Upper lobe of left lung (tissue), 6 donors: Measurements from ENCODE around the gene APC2. TPM values are rescaled to one million over a fixed set of nuclear protein-coding genes. Genes with fewer than 3 reads are reported as not detected.
"Not testable (repeated sequence)": the region's sequence is repeated elsewhere in the genome, so short reads cannot be mapped to it uniquely, and the experiment has no call there.

ENCODE experiments used
- ATAC-seq, 2 donors: fragments of 200-7000 bp; cut with Tn5 transposase; one replicate each; pipeline ENCODE4 v1.9.1; 2022; ENCODE audit warnings: mild to moderate bottlenecking in 2 of 2, moderate library complexity in 2 of 2; ENCODE audit not compliant: low FRiP score in 2 of 2
- DNase-seq, 2 donors: peaks; one replicate each; pipeline ENCODE4 v3.0.0-alpha.2; 2019 to 2020
- H3K27ac ChIP-seq, 4 donors: fragments of 200-600 bp; sonication (generic); one replicate each; pipeline ENCODE4 v1.5.1; 2016 to 2019
- H3K27me3 ChIP-seq, 4 donors: fragments of 200-600 bp; sonication (generic); one replicate each; pipeline ENCODE4 v1.5.1; 2017 to 2019
- H3K36me3 ChIP-seq, 4 donors: fragments of 200-600 bp; sonication (generic); one replicate each; pipeline ENCODE4 v1.5.1; 2016 to 2019
- H3K4me1 ChIP-seq, 4 donors: fragments of 200-600 bp; sonication (generic); one replicate each; pipeline ENCODE4 v1.5.1; 2018 to 2019
- H3K4me3 ChIP-seq, 4 donors: fragments of 200-600 bp; sonication (generic); one replicate each; pipeline ENCODE4 v1.5.1; 2017 to 2019; ENCODE audit warnings: mild to moderate bottlenecking in 2 of 4, moderate library complexity in 1 of 4
- H3K9me3 ChIP-seq, 4 donors: fragments of 200-600 bp; sonication (generic); one replicate each; pipeline ENCODE4 v1.5.1; 2018 to 2019
- EP300 ChIP-seq, 4 donors: sonication (generic); formaldehyde crosslinking; IDR thresholded peaks; one replicate each; pipeline ENCODE4 v1.5.1; 2017; ENCODE audit warnings: antibody characterized with exemption in 4 of 4, control low read depth in 2 of 4
- POLR2A ChIP-seq, 4 donors: fragments of 450-650 bp; IDR thresholded peaks; one replicate each; pipeline ENCODE4 v1.5.1; 2016 to 2017; ENCODE audit warnings: antibody characterized with exemption in 4 of 4, mild to moderate bottlenecking in 2 of 4
- POLR2AphosphoS5 ChIP-seq, 2 donors: sonication (generic); formaldehyde crosslinking; IDR thresholded peaks; one replicate each; pipeline ENCODE4 v1.5.1; 2017; ENCODE audit warnings: antibody characterized with exemption in 2 of 2
- WGBS, 2 donors: methylation state at CpG; one replicate each; pipeline ENCODE4 v1.1.5; 2017 to 2018; 5-methylcytosine and 5-hydroxymethylcytosine counted together
- total RNA-seq, 6 donors: library from RNA; depleted of rRNA in 4 of 6; stranded (reverse); fragments of >200 nt in 4 of 6; gene quantifications; one replicate each; pipeline versions ENCODE4 v1.1.0 to v1.2.1, GENCODE V29; 2016 to 2021
- TF ChIP-seq, protein P1 (sequence below), 6 experiments: fragments of 450-650 bp in 4 of 6; fragments of 200-600 bp in 2 of 6; sonication (generic) in 2 of 6; IDR thresholded peaks; one replicate each; pipeline ENCODE4 v1.5.1; 2016 to 2019; ENCODE audit warnings: antibody characterized with exemption in 6 of 6
- donor health status: DM: no; HTN: no; CAD: no; lungs with moderate emphysema.
- donor health status: DM: no; HTN: yes; CAD: no; lungs with severe emphysema.

APC2 gene
- total RNA-seq, 6 donors from 2014 or later: 0.06 to 1.0 (median 0.11) TPM; not detected in 1

DNA sequence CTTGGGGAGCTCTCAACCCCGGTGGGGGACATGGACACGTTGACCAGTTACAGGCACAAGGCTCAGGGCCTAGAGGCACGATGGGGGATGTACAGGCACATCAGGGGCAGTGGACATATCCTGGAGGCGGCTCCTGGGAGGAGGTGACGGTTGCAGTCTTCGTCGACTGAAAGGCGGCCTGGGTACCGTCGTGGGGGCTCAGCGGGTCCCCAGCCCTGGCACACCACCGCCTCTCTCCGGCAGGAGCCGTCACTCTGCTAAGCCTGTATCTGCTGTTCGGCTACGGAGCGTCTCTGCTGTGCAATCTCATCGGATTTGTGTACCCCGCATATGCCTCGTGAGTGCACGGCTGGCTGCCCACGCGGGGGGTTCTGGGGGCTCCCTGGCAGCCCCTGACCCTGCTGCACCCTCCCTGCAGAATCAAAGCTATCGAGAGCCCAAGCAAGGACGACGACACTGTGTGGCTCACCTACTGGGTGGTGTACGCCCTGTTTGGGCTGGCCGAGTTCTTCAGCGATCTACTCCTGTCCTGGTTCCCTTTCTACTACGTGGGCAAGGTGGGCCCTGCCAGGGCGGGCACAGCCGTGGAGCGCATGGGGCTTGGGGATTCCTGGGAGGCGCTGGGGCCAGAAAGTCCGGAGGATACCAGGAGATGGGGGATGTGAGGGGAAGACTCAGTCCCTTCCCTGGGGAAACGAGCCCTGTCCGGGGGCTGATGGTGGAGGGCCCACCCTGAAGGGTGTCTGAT lies 45.3 kb downstream of the APC2 start:
- WGBS, 2 donors: 81 to 84% methylated on average over 8 to 37 of the region's 37 CpGs

DNA sequence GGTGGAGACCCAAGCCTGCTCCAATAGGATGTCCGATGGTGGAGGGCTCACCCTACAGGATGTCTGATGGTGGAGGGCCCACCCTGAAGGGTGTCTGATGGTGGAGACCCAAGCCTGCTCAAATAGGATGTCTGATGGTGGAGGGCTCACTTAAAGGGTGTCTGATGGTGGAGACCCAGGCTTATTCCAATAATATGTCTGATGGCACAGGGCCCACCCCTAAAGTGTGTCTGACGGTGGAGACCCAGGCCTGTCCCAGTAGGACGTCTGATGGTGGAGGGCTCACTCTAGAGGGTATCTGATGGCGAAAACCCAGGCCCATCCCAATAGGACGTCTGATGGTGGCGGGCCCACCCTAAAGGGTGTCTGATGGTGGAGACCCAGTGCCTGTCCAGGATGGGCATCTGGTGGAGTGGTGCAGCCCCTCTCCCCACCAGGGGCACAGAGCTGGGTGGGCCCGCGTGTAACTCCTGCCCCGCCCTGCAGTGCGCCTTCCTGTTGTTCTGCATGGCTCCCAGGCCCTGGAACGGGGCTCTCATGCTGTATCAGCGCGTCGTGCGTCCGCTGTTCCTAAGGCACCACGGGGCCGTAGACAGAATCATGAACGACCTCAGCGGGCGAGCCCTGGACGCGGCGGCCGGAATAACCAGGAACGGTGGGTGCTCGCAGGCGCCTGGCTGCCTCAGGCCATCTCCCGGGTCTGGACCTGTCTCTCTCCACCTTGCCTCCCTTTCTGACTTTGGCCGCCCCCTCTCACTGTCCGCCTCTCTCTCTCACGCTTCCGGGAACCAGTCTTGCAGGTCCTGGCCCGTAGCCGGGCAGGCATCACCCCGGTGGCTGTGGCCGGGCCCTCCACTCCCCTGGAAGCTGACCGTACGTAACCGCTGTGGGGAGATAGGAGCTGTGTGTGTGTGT lies 46.1 kb downstream of the APC2 start:
- Histone ChIP-seq H3K27ac (no peak overlapping the region), H3K36me3 (no peaks in the 10 kb centered on the region), H3K4me3 (no peak overlapping the region), H3K9me3 (no peaks in the 10 kb centered on the region), H3K27me3 (peaks cover 0 to 3% (median 0%) of the 10 kb centered on the region in 4 donors), H3K4me1 (peaks cover 6 to 18% (median 8%) of the 10 kb centered on the region in 4 donors)
- 70 to 72% methylated on average over 39 to 40 of the region's 40 CpGs for WGBS, 2 donors
- TF ChIP-seq POLR2AphosphoS5 (IDR thresholded peaks at IDR 0.05): no peak
- TF ChIP-seq EP300 (IDR thresholded peaks at IDR 0.05): no peak
- TF ChIP-seq POLR2A (IDR thresholded peaks at IDR 0.05): no peak
- TF ChIP-seq, protein P1, sequence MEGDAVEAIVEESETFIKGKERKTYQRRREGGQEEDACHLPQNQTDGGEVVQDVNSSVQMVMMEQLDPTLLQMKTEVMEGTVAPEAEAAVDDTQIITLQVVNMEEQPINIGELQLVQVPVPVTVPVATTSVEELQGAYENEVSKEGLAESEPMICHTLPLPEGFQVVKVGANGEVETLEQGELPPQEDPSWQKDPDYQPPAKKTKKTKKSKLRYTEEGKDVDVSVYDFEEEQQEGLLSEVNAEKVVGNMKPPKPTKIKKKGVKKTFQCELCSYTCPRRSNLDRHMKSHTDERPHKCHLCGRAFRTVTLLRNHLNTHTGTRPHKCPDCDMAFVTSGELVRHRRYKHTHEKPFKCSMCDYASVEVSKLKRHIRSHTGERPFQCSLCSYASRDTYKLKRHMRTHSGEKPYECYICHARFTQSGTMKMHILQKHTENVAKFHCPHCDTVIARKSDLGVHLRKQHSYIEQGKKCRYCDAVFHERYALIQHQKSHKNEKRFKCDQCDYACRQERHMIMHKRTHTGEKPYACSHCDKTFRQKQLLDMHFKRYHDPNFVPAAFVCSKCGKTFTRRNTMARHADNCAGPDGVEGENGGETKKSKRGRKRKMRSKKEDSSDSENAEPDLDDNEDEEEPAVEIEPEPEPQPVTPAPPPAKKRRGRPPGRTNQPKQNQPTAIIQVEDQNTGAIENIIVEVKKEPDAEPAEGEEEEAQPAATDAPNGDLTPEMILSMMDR (IDR thresholded peaks at IDR 0.05): no peak
- peak; percentile 34 to 83 for DNase-seq
- peak in 1 of 2 donors; percentile 53 for ATAC-seq

More for the DNA sequence above, 45.3 kb downstream of the APC2 start:
- Histone ChIP-seq H3K4me3 (no peak overlapping the region), H3K27ac (no peak overlapping the region), H3K27me3 (peaks cover 0 to 3% (median 0%) of the 10 kb centered on the region in 4 donors), H3K9me3 (no peaks in the 10 kb centered on the region), H3K4me1 (peaks cover 6 to 20% (median 10%) of the 10 kb centered on the region in 4 donors), H3K36me3 (no peaks in the 10 kb centered on the region)
- ATAC-seq (no peak), DNase-seq (peak in 1 of 2 donors; percentile 69)
- TF ChIP-seq EP300 (IDR thresholded peaks at IDR 0.05): no peak
- TF ChIP-seq POLR2A (IDR thresholded peaks at IDR 0.05): no peak
- TF ChIP-seq, protein P1 (IDR thresholded peaks at IDR 0.05): no peak
- no peak for TF ChIP-seq POLR2AphosphoS5 (IDR thresholded peaks at IDR 0.05)

DNA sequence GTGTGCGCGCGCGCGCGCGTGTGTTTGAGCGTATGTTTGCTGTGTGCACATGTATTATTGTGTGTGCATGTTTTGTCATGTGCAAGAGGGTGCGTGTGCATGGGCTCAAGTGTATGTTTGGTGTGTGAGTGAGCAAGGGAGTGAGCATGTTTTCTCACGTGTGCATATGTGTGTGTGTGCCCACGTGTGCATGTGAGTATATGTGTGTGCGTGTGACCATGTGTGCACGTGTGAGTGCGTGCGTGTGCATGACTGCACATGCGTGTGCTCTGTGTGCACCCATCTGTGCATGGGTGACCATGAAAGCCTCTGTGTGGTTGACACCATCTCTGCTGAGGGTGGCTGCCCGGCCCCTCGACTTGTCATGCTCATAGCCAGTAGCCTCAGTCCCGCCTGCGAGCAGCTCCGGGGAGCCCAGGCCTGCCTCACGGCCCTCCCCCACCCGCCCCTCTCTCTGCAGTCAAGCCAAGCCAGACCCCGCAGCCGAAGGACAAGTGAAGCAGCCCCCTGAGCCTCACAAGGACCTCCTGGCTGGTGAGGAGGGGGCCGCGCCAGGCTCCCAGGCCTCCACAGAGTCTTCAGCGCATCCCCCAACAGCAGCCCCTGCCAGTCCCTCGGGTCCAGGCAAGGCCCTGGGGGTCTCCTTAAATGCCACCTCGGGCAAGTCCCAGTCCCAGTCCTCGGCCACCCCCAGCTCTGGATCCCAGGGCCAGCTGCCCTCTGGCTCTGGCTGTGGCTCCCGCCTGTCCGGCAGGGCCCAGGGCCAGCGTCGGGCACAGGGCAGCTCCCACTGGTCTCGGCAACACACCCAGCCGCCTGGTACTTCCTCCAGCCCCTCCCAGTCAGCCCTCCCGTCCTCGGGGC lies 47.0 kb downstream of the APC2 start:
- H3K27me3 ChIP-seq: peaks cover 0 to 3% (median 0%) of the 10 kb centered on the region in 4 donors
- H3K4me1 ChIP-seq: peaks cover 0 to 9% (median 0%) of the 10 kb centered on the region in 4 donors
- peak in 1 of 2 donors; percentile 23 for ATAC-seq
- no peak overlapping the region for H3K4me3 ChIP-seq
- no peaks in the 10 kb centered on the region for H3K36me3 ChIP-seq
- no peaks in the 10 kb centered on the region for H3K9me3 ChIP-seq
- no peak overlapping the region for H3K27ac ChIP-seq
- peak in 1 of 2 donors; percentile 68 for DNase-seq
- WGBS, 2 donors: 62 to 75% methylated on average over 19 to 34 of the region's 39 CpGs
- no peak for TF ChIP-seq POLR2A (IDR thresholded peaks at IDR 0.05)
- no peak for TF ChIP-seq EP300 (IDR thresholded peaks at IDR 0.05)
- no peak for TF ChIP-seq POLR2AphosphoS5 (IDR thresholded peaks at IDR 0.05)
- TF ChIP-seq, protein P1 (IDR thresholded peaks at IDR 0.05): no peak

DNA sequence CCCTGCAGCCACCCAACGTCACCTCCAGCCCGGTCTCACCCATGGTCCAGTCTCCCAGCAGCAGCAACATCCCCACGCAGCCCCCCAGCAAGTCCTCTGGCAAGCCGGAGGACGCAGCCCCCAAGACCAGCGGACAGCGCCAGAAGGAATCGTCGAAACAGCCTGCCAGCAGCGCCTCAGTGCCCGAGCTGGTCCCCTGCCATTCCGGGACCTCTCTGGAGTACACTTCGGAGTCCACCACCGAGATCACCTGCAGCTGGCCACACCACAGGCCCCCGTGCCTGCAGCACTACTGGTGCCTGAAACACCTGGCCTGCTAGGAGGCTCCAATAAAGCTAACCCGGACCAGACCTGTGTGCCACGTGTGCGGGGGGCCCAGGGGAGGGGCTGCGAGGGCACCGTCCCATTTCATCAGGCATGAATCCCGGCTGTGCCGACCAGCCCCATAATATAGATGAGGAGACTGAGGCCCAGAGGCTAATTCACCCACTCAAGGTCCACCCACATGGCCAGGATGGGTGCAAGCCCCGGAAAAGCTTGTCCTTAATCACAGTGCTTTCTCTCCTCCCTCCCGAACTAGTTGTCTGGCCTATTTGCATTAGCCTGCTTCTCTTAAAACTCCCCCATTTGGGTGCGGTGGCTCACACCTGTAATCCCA lies 47.8 kb downstream of the APC2 start:
- Histone ChIP-seq H3K27me3 (peaks cover 0 to 4% (median 0%) of the 10 kb centered on the region in 4 donors), H3K27ac (no peak overlapping the region), H3K9me3 (no peaks in the 10 kb centered on the region), H3K4me1 (peaks cover 0 to 9% (median 0%) of the 10 kb centered on the region in 4 donors), H3K4me3 (no peak overlapping the region), H3K36me3 (no peaks in the 10 kb centered on the region)
- DNase-seq (no peak), ATAC-seq (no peak)
- WGBS, 2 donors: 75 to 82% methylated on average over 8 to 24 of the region's 25 CpGs
- TF ChIP-seq POLR2A (IDR thresholded peaks at IDR 0.05) (no peak), POLR2AphosphoS5 (IDR thresholded peaks at IDR 0.05) (no peak), EP300 (IDR thresholded peaks at IDR 0.05) (no peak)
- TF ChIP-seq, protein P1 (IDR thresholded peaks at IDR 0.05): no peak

DNA sequence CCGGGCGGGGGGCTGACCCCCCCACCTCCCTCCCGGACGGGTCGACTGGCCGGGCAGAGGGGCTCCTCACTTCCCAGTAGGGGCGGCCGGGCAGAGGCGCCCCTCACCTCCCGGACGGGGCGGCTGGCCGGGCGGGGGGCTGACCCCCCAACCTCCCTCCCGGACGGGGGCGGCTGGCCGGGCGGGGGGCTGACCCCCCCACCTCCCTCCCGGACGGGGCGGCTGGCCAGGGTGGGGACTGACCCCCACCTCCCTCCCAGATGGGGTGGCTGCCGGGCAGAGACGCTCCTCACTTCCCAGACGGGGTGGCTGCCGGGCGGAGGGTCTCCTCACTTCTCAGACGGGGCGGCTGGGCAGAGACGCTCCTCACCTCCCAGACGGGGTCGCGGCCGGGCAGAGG lies 49.3 kb downstream of the APC2 start:
- peak in 1 of 2 donors; percentile 70 for DNase-seq
- H3K36me3 ChIP-seq, H3K9me3 ChIP-seq, H3K4me3 ChIP-seq, ATAC-seq, H3K27ac ChIP-seq: not testable (repeated sequence)
- Histone ChIP-seq H3K4me1 (peaks cover 3 to 19% (median 7%) of the 10 kb centered on the region in 4 donors), H3K27me3 (peaks cover 0 to 18% (median 6%) of the 10 kb centered on the region in 4 donors)
- 95% methylated on average over 7 of the region's 34 CpGs; no CpG with 5 or more reads in 1 of the 2 donors for WGBS, 2 donors
